PC-3 (cell line): ENCODE measurements around the gene CDH13.
A peak's percentile ranks its signal among the peaks of the same experiment; 100 is the strongest.

Source experiments
- CTCF ChIP-seq: fragments of 300-600 bp; sonication (generic); conservative IDR thresholded peaks from 2 replicates; pipeline ENCODE4 v1.5.1; 2017; ENCODE audit warnings: antibody characterized with exemption, low read depth, mild to moderate bottlenecking, low read length
- EZH2 ChIP-seq: fragments of 300-600 bp; sonication (generic); IDR thresholded peaks from one replicate; pipeline ENCODE4 v1.6.1; 2017; ENCODE audit warnings: antibody characterized with exemption, mild to moderate bottlenecking, low read length; ENCODE audit not compliant: unreplicated experiment
- EZH2phosphoT487 ChIP-seq: fragments of 300-600 bp; sonication (generic); IDR thresholded peaks from 2 replicates; pipeline ENCODE4 v1.6.1; 2018; ENCODE audit warnings: mild to moderate bottlenecking, antibody characterized with exemption, low read length, borderline replicate concordance

GRCh38 chr16:82755570-82756282 lies 129.0 kb downstream of the CDH13 start:
- peak; percentile 37; the same call in 1 of the 2 replicates for TF ChIP-seq CTCF
- no peak for TF ChIP-seq EZH2
- no peak for TF ChIP-seq EZH2phosphoT487
